Thoracic aorta (tissue), 2 donors: Measurements from ENCODE around the gene TPO. TPM values are rescaled to one million over a fixed set of nuclear protein-coding genes. Genes with fewer than 3 reads are reported as not detected.
"Not testable (repeated sequence)": the region's sequence is repeated elsewhere in the genome, so short reads cannot be mapped to it uniquely, and the experiment has no call there.

Experiments used
- ATAC-seq: fragments of 150-250 bp; one replicate; pipeline ENCODE4 v1.8.0; 2017; ENCODE audit warnings: low read depth; ENCODE audit not compliant: insufficient number of reproducible peaks, low FRiP score
- DNase-seq: peaks from one replicate; pipeline ENCODE4 v3.0.0-alpha.2; 2020; ENCODE audit warnings: low spot score
- H3K27ac ChIP-seq, 2 donors: fragments of 200-600 bp; sonication (generic); 1 replicate in 1 of 2; 2 replicates in 1 of 2; pipeline ENCODE4 v1.5.1; 2016; ENCODE audit warnings: mild to moderate bottlenecking in 2 of 2, moderate library complexity in 2 of 2
- H3K27me3 ChIP-seq: fragments of 200-600 bp; sonication (generic); replicated peaks from 2 replicates; pipeline ENCODE4 v1.6.0; 2016; ENCODE audit warnings: mild to moderate bottlenecking; ENCODE audit not compliant: insufficient read depth
- H3K36me3 ChIP-seq: fragments of 200-600 bp; sonication (generic); one replicate; pipeline ENCODE4 v1.5.1; 2016
- H3K4me1 ChIP-seq, 2 donors: fragments of 200-600 bp; sonication (generic); 1 replicate in 1 of 2; 2 replicates in 1 of 2; pipeline versions ENCODE4 v1.5.1 to v1.6.0; 2016; ENCODE audit warnings: low read depth in 2 of 2, mild to moderate bottlenecking in 1 of 2; ENCODE audit not compliant: control insufficient read depth in 1 of 2
- H3K4me3 ChIP-seq: fragments of 200-600 bp; sonication (generic); 2 replicates; pipeline ENCODE4 v1.5.1; 2016; ENCODE audit warnings: mild to moderate bottlenecking
- H3K9me3 ChIP-seq: fragments of 200-600 bp; sonication (generic); 2 replicates; pipeline ENCODE4 v1.5.1; 2016
- total RNA-seq, 2 donors: library from RNA; depleted of rRNA; stranded (reverse); fragments of >200 nt; gene quantifications; one replicate each; pipeline versions ENCODE4 v1.1.0 to v1.2.3, GENCODE V29; 2016
- TF ChIP-seq, protein P1 (sequence below): fragments of 200-600 bp; sonication (generic); IDR thresholded peaks from one replicate; pipeline ENCODE4 v1.5.1; 2019; ENCODE audit warnings: antibody characterized with exemption

TPO gene
- total RNA-seq, 2 donors from 2014 or later, result 8.1 to 24.1 TPM

DNA sequence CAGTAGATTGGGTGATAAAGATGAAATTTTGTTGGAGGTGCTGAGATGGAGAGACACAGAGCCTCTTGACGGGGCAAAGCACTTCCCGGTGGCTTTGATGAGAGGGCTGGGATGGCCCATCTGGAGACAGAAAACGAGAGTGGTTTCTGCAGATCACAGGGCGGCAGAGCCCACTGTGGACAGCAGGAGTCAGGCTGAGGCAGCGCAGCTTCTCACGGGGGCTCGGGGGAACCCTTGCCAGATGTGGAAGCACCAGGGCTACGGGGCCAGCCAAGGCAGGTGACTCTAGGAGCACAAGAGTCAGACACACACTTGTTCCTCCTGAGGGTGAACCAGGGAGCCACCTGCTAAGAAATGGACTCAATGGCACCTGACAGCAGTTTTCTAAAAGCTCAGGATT lies 78.5 kb downstream of the TPO start:
- no peak for ATAC-seq
- Histone ChIP-seq H3K9me3 (no peaks in the 10 kb centered on the region), H3K36me3 (no peaks in the 10 kb centered on the region), H3K27ac (no peak overlapping the region), H3K27me3 (no peaks in the 10 kb centered on the region), H3K4me1 (no peaks in the 10 kb centered on the region), H3K4me3 (no peak overlapping the region)
- TF ChIP-seq, protein P1, sequence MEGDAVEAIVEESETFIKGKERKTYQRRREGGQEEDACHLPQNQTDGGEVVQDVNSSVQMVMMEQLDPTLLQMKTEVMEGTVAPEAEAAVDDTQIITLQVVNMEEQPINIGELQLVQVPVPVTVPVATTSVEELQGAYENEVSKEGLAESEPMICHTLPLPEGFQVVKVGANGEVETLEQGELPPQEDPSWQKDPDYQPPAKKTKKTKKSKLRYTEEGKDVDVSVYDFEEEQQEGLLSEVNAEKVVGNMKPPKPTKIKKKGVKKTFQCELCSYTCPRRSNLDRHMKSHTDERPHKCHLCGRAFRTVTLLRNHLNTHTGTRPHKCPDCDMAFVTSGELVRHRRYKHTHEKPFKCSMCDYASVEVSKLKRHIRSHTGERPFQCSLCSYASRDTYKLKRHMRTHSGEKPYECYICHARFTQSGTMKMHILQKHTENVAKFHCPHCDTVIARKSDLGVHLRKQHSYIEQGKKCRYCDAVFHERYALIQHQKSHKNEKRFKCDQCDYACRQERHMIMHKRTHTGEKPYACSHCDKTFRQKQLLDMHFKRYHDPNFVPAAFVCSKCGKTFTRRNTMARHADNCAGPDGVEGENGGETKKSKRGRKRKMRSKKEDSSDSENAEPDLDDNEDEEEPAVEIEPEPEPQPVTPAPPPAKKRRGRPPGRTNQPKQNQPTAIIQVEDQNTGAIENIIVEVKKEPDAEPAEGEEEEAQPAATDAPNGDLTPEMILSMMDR, result no peak
- DNase-seq, result no peak

DNA sequence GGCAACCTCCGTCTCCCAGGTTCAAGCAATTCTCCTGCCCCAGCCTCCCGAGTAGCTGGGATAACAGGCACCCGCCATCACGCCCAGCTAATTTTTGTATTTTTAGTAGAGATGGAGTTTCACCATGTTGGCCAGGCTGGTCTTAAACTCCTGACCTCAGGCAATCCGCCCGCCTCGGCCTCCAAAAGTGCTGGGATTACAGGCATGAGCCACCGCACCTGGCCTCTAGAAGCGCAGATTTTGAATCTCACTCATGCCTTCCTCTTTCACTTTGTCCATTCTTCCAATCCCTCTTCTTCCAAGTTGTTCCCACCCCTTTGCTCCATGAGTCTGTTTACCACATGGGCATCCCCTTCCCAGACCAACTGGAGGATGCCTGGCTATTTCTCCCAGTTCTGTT lies 79.0 kb downstream of the TPO start:
- not testable (repeated sequence) for ATAC-seq, DNase-seq, H3K4me3 ChIP-seq

DNA sequence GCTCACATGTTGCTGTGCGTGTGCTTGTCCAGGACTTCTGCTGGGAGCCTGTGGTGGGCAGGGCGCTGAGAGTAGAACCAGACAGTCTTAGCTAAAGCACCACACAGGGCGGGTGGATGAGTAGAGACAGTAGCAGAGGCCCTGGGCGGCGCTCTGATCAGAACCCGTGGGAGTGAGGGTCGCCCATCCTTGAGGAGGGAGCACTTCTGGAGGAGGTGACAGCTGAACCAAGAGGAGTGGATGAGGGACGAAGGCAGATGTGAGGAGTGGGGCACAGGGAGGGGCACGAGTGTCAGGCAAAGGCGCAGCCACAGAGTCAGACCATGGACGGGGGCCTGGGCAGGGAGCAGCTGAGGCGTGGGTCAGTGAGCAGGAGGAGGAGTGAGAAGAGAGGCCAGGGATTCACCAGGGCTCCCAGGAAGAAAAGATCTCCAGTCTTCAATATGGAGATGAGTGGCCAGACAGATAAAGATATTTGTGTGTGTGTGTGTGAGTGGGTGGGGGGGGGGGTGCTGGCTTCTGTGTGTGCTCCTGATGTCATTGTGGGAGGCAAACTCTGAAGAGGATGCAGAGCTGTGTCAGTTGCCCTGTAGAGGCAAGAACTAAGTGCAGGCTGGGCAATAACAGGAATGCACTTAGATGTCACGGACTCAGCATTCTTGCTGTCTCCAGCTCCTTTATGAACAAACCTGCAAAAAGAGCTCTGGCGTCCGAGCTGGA lies 79.6 kb downstream of the TPO start:
- no peak for DNase-seq
- no peaks in the 10 kb centered on the region for H3K27me3 ChIP-seq
- H3K9me3 ChIP-seq, result no peaks in the 10 kb centered on the region
- no peaks in the 10 kb centered on the region for H3K36me3 ChIP-seq
- no peak overlapping the region for H3K4me3 ChIP-seq
- H3K27ac ChIP-seq, result no peak overlapping the region
- H3K4me1 ChIP-seq, result no peaks in the 10 kb centered on the region
- TF ChIP-seq, protein P1, result no peak
- ATAC-seq, result no peak

More for the DNA sequence above, 79.0 kb downstream of the TPO start:
- not testable (repeated sequence) for H3K9me3 ChIP-seq, H3K27ac ChIP-seq, H3K36me3 ChIP-seq, H3K4me1 ChIP-seq, H3K27me3 ChIP-seq

DNA sequence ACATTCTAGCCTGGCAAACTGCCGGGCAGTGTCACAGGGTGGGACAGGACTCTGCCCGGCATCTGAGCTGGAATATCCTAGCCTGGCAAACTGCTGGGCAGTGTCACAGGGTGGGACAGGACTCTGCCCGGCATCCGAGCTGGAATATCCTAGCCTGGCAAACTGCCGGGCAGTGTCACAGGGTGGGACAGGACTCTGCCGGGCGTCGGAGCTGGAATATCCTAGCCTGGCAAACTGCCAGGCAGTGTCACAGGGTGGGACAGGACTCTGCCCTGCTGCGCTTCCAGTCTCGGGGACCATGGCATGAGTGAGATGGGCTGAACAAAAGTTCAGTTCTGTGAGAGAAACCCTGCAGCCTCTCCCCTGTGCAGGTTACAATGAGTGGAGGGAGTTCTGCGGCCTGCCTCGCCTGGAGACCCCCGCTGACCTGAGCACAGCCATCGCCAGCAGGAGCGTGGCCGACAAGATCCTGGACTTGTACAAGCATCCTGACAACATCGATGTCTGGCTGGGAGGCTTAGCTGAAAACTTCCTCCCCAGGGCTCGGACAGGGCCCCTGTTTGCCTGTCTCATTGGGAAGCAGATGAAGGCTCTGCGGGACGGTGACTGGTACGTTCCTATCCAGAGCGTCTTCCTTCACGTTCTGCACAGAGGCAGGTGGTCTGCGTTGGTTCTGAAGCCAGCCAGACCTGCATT lies 80.3 kb downstream of the TPO start:
- TF ChIP-seq, protein P1, result no peak
- no peak overlapping the region for H3K27ac ChIP-seq
- H3K9me3 ChIP-seq, result no peaks in the 10 kb centered on the region
- no peaks in the 10 kb centered on the region for H3K36me3 ChIP-seq
- H3K4me3 ChIP-seq, result no peak overlapping the region
- no peaks in the 10 kb centered on the region for H3K27me3 ChIP-seq
- DNase-seq, result no peak
- ATAC-seq, result no peak
- H3K4me1 ChIP-seq, result no peaks in the 10 kb centered on the region

DNA sequence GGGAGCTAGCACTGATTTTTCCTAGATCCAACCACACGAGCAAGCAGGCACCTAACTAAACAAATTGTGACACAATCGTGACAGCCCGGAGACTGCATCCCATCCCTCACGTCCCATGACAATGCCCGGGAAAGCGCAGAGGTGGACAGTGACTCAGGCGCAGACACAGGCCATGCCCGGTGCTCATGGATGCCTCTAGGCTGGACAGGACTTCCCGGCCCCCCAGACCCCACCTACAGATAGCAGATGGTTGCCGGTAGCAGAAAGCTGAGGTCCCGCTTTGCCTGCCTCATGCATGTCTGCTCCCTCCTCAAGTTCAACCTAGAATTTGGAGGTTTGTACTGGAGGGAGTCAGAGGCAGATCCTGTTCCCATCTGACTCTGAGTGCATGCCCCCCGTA lies 81.0 kb downstream of the TPO start:
- H3K27ac ChIP-seq, result no peak overlapping the region
- DNase-seq (no peak), ATAC-seq (no peak)
- H3K4me1 ChIP-seq, result no peaks in the 10 kb centered on the region
- no peak overlapping the region for H3K4me3 ChIP-seq
- no peaks in the 10 kb centered on the region for H3K36me3 ChIP-seq
- TF ChIP-seq, protein P1, result no peak
- H3K27me3 ChIP-seq, result no peaks in the 10 kb centered on the region
- no peaks in the 10 kb centered on the region for H3K9me3 ChIP-seq
